Neural progenitor cell (in vitro differentiated cells): ENCODE results near the gene ARNT2. TPM values are rescaled to one million over a fixed set of nuclear protein-coding genes. Genes with fewer than 3 reads are reported as not detected.

Experiments
- DNase-seq: peaks from one replicate; pipeline ENCODE4 v3.0.0-alpha.2; 2016; ENCODE audit warnings: low spot score
- H2AFZ ChIP-seq: fragments of 200-600 bp; sonication (generic); replicated peaks from 2 replicates; pipeline ENCODE4 v1.6.1; 2016; ENCODE audit warnings: antibody characterized with exemption
- H3F3A ChIP-seq: fragments of 200-600 bp; sonication (generic); 2 replicates; pipeline ENCODE4 v1.6.1; 2016; ENCODE audit warnings: antibody characterized with exemption, low read depth
- H3K27ac ChIP-seq: fragments of 200-600 bp; sonication (generic); 2 replicates; pipeline ENCODE4 v1.5.1; 2016; ENCODE audit warnings: mild to moderate bottlenecking
- H3K27me3 ChIP-seq: fragments of 200-600 bp; sonication (generic); 2 replicates; pipeline ENCODE4 v1.6.1; 2016; ENCODE audit warnings: mild to moderate bottlenecking, moderate library complexity
- H3K36me3 ChIP-seq: fragments of 200-600 bp; sonication (generic); 2 replicates; pipeline ENCODE4 v1.5.1; 2016
- H3K4me1 ChIP-seq: fragments of 200-600 bp; sonication (generic); 2 replicates; pipeline ENCODE4 v1.6.1; 2016; ENCODE audit warnings: mixed run types
- H3K4me2 ChIP-seq: fragments of 200-600 bp; sonication (generic); 2 replicates; pipeline ENCODE4 v1.6.1; 2016
- H3K4me3 ChIP-seq: fragments of 200-600 bp; sonication (generic); 2 replicates; pipeline ENCODE4 v1.5.1; 2016
- H3K79me2 ChIP-seq: fragments of 200-600 bp; sonication (generic); 2 replicates; pipeline ENCODE4 v1.6.1; 2016; ENCODE audit warnings: low read depth
- H3K9ac ChIP-seq: fragments of 200-600 bp; sonication (generic); 2 replicates; pipeline ENCODE4 v1.6.1; 2016
- H3K9me3 ChIP-seq: fragments of 200-600 bp; sonication (generic); 2 replicates; pipeline ENCODE4 v1.5.1; 2016; ENCODE audit warnings: low read depth
- H4K20me1 ChIP-seq: fragments of 200-600 bp; sonication (generic); 2 replicates; pipeline ENCODE4 v1.6.1; 2016; ENCODE audit warnings: low read depth
- H3K27ac Mint-ChIP-seq: 3 replicates; pipeline ENCODE4 v1.8.0; 2021; ENCODE audit warnings: mixed read lengths
- H3K27me3 Mint-ChIP-seq: 2 replicates; pipeline ENCODE4 v1.8.0; 2022; ENCODE audit warnings: low read depth, mild to moderate bottlenecking, inconsistent platforms, moderate library complexity, mixed read lengths; ENCODE audit not compliant: insufficient read depth
- H3K36me3 Mint-ChIP-seq: 3 replicates; pipeline ENCODE4 v1.8.0; 2021; ENCODE audit warnings: mixed read lengths
- H3K4me1 Mint-ChIP-seq: 3 replicates; pipeline ENCODE4 v1.8.0; 2021; ENCODE audit warnings: mixed read lengths
- H3K4me3 Mint-ChIP-seq: 3 replicates; pipeline ENCODE4 v1.8.0; 2021; ENCODE audit warnings: mild to moderate bottlenecking, moderate library complexity, mixed read lengths
- H3K9me3 Mint-ChIP-seq: 3 replicates; pipeline ENCODE4 v1.8.0; 2020; ENCODE audit warnings: mixed read lengths
- EZH2 ChIP-seq: fragments of 200-600 bp; sonication (generic); IDR thresholded peaks from 2 replicates; pipeline ENCODE4 v1.6.1; 2017; ENCODE audit warnings: antibody characterized with exemption, mild to moderate bottlenecking, moderate library complexity
- EZH2phosphoT487 ChIP-seq: fragments of 200-600 bp; sonication (generic); IDR thresholded peaks from 2 replicates; pipeline ENCODE4 v1.6.1; 2017; ENCODE audit warnings: antibody characterized with exemption
- total RNA-seq: library from RNA; depleted of rRNA; stranded (reverse); fragments of >200 nt; gene quantifications from 2 replicates; pipeline ENCODE4 v1.2.3, GENCODE V29; 2015; ENCODE audit warnings: low replicate concordance
- TF ChIP-seq, protein P1 (sequence below): fragments of 200-600 bp; sonication (generic); IDR thresholded peaks from 2 replicates; pipeline ENCODE4 v1.5.1; 2017; ENCODE audit warnings: antibody characterized with exemption, mild to moderate bottlenecking

The ARNT2 gene
- total RNA-seq, 1 donor from 2014 or later = 15.7 TPM

DNA sequence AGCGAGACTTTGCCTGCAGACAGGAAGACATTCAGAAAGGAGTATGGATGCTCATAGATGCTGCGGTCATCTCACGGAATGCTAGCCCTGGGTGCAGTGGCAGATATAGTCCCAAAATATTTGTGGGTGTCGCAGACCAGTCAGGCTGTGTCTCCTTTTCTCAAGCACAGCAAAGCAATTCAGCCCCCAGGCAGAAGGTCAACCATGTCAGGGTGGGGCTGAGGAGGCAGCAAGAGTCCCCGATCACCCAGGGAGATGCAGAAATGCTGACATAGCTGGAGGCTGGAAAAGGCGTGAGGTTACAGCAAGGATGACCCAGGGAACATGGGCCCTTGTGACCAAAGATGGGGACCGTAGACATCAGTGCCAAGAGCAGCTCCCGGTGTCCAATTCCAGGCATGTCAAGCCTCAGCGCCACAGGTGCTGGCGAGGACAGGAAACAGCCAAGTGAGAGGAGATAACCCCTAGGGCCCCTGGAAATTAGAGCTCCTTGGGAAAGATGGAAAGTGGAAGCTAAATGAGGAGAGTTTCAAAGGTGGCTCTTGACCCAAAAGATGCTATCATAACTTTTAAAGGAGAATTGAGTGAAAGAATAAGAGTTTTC, 209.7 kb downstream of the ARNT2 start:
- Histone ChIP-seq H2AFZ (no peak overlapping the region), H3K27ac (no peak overlapping the region), H3K4me1 (no peaks in the 10 kb centered on the region), H3K9me3 (no peaks in the 10 kb centered on the region), H3K9ac (no peak overlapping the region), H3K27me3 (no peaks in the 10 kb centered on the region), H3K4me2 (no peak overlapping the region), H3K4me3 (no peak overlapping the region), H4K20me1 (no peaks in the 10 kb centered on the region), H3F3A (no peaks in the 10 kb centered on the region), H3K79me2 (no peaks in the 10 kb centered on the region), H3K36me3 (no peaks in the 10 kb centered on the region)
- Mint-ChIP-seq H3K4me3 (no peak overlapping the region), H3K4me1 (peaks cover 4% of the 10 kb centered on the region), H3K9me3 (no peaks in the 10 kb centered on the region), H3K27ac (no peak overlapping the region), H3K27me3 (no peaks in the 10 kb centered on the region), H3K36me3 (no peaks in the 10 kb centered on the region)
- TF ChIP-seq EZH2 (no peak), EZH2phosphoT487 (no peak)
- TF ChIP-seq, protein P1, sequence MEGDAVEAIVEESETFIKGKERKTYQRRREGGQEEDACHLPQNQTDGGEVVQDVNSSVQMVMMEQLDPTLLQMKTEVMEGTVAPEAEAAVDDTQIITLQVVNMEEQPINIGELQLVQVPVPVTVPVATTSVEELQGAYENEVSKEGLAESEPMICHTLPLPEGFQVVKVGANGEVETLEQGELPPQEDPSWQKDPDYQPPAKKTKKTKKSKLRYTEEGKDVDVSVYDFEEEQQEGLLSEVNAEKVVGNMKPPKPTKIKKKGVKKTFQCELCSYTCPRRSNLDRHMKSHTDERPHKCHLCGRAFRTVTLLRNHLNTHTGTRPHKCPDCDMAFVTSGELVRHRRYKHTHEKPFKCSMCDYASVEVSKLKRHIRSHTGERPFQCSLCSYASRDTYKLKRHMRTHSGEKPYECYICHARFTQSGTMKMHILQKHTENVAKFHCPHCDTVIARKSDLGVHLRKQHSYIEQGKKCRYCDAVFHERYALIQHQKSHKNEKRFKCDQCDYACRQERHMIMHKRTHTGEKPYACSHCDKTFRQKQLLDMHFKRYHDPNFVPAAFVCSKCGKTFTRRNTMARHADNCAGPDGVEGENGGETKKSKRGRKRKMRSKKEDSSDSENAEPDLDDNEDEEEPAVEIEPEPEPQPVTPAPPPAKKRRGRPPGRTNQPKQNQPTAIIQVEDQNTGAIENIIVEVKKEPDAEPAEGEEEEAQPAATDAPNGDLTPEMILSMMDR = no peak
- no peak for DNase-seq

DNA sequence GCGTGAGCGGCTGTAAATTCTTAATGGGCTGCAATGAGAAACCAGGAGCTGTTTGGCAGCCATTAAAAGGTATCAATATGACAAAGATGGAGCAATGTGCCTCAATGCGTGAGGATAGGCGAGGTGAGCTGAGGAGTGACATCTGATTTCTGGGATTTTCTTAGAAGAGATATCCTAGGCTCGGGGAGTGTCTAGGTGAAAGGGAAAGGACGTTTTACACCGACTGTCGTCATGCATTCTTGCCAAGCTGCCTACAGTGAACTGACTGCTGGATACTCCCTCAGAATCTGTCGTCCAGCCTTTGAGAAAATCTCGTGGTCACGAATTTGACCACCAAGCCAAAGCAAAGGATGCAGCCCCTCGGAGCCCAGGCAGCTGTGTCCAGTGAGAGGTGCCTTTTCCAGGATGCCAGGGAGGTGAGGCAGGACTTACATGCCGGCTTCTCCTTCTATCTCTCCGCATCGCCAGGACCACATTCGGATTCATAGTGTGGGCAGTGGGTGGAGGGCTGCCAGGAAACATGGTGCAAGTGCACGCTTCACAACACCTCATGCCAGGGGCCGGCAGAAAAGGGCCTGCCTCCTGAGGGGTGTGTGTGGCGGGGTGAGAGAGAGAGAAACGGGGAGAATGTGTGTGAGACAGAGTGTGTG, 210.7 kb downstream of the ARNT2 start:
- H3F3A ChIP-seq = no peaks in the 10 kb centered on the region
- H3K9me3 ChIP-seq = no peaks in the 10 kb centered on the region
- H3K4me1 Mint-ChIP-seq = peaks cover 4% of the 10 kb centered on the region
- H4K20me1 ChIP-seq = no peaks in the 10 kb centered on the region
- no peaks in the 10 kb centered on the region for H3K79me2 ChIP-seq
- no peaks in the 10 kb centered on the region for H3K27me3 Mint-ChIP-seq
- no peak overlapping the region for H3K27ac ChIP-seq
- no peak for TF ChIP-seq EZH2phosphoT487
- TF ChIP-seq, protein P1 = no peak
- TF ChIP-seq EZH2 = no peak
- H3K4me2 ChIP-seq = no peak overlapping the region
- H3K36me3 Mint-ChIP-seq = no peaks in the 10 kb centered on the region
- H3K36me3 ChIP-seq = no peaks in the 10 kb centered on the region
- H3K9ac ChIP-seq = no peak overlapping the region
- no peaks in the 10 kb centered on the region for H3K9me3 Mint-ChIP-seq
- H3K4me3 Mint-ChIP-seq = no peak overlapping the region
- H3K27ac Mint-ChIP-seq = peak overlapping the region; percentile 31
- H3K4me1 ChIP-seq = no peaks in the 10 kb centered on the region
- no peaks in the 10 kb centered on the region for H3K27me3 ChIP-seq
- no peak overlapping the region for H2AFZ ChIP-seq
- no peak overlapping the region for H3K4me3 ChIP-seq
- no peak for DNase-seq

DNA sequence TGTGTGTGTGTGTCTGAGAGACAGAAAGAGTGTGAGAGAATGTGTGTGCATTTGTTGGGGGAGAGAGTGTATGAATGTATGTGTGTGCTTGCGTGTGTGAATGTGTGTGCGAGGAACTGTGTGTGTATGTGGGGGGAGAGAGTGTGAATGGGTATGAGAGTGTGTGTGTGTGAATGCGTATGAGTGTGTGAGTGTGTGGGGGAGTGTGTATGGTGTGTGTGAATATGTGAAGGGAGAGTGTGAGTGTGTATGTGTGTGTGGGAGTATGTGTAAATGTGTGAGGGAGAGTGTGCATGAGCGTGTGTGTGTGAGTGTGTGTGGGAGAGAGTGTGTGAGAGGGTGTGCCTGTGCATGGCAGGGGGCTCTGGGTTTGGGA, 211.2 kb downstream of the ARNT2 start:
- Mint-ChIP-seq H3K27ac (no peak overlapping the region), H3K9me3 (no peaks in the 10 kb centered on the region), H3K4me3 (no peak overlapping the region), H3K4me1 (peaks cover 4% of the 10 kb centered on the region), H3K27me3 (no peaks in the 10 kb centered on the region), H3K36me3 (no peaks in the 10 kb centered on the region)
- Histone ChIP-seq H4K20me1 (no peaks in the 10 kb centered on the region), H3K4me3 (no peak overlapping the region), H3K9me3 (no peaks in the 10 kb centered on the region), H3K27ac (no peak overlapping the region), H3K9ac (no peak overlapping the region), H3K4me1 (no peaks in the 10 kb centered on the region), H3K36me3 (no peaks in the 10 kb centered on the region), H3K27me3 (no peaks in the 10 kb centered on the region), H3K4me2 (no peak overlapping the region), H3K79me2 (no peaks in the 10 kb centered on the region), H2AFZ (no peak overlapping the region), H3F3A (no peaks in the 10 kb centered on the region)
- TF ChIP-seq EZH2 = no peak
- no peak for DNase-seq

DNA sequence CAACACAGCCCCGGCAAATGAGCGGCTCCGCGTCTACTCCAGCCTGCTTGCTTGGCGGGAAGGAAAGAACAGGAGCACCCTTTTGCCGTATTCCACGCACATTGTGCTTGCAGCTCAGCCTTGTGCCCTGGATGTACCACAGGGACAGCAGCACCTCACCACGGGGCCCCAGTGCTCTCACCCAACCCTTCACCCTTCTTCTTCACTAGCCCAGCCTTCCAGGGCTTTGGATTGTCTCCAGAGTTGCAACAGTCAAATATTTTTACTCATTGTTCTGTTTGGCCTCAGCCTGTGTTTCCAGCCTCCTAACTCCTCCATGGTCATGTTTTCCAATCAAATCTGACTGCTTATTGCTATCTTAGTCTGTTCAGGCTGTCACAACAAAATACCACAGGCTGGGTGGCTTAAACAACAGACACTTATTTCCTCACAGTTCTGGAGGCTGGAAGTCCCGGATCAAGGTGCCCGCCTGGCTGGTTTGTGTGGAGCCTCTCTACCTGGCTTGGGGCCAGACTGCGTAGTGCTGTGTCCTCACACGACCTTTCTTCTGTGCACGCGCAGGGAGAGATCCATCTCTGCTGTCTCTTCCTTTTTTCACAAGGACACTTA, 211.7 kb downstream of the ARNT2 start:
- Mint-ChIP-seq H3K4me3 (no peak overlapping the region), H3K27ac (no peak overlapping the region), H3K4me1 (peaks cover 4% of the 10 kb centered on the region), H3K36me3 (no peaks in the 10 kb centered on the region), H3K27me3 (no peaks in the 10 kb centered on the region), H3K9me3 (no peaks in the 10 kb centered on the region)
- H3K4me2 ChIP-seq = no peak overlapping the region
- H3K36me3 ChIP-seq = no peaks in the 10 kb centered on the region
- H3K4me3 ChIP-seq = no peak overlapping the region
- no peaks in the 10 kb centered on the region for H3K4me1 ChIP-seq
- DNase-seq = no peak
- no peaks in the 10 kb centered on the region for H3F3A ChIP-seq
- no peaks in the 10 kb centered on the region for H3K27me3 ChIP-seq
- no peaks in the 10 kb centered on the region for H3K79me2 ChIP-seq
- H4K20me1 ChIP-seq = no peaks in the 10 kb centered on the region
- TF ChIP-seq EZH2phosphoT487 (no peak), EZH2 (no peak)
- TF ChIP-seq, protein P1 = no peak
- no peak overlapping the region for H3K9ac ChIP-seq
- H3K27ac ChIP-seq = no peak overlapping the region
- peak overlapping the region; percentile 42 for H2AFZ ChIP-seq
- H3K9me3 ChIP-seq = no peaks in the 10 kb centered on the region
